Left ventricle myocardium inferior (tissue), 1 donor: ENCODE results near the gene SLC38A3. TPM values are rescaled to one million over a fixed set of nuclear protein-coding genes. Genes with fewer than 3 reads are reported as not detected.

Source experiments
- DNase-seq: peaks from one replicate; pipeline ENCODE4 v3.0.0-alpha.2; 2020
- H3K27ac ChIP-seq: fragments of 200-600 bp; replicated peaks from 2 replicates; pipeline ENCODE4 v1.8.0; 2021
- H3K27me3 ChIP-seq: fragments of 200-600 bp; 2 replicates; pipeline ENCODE4 v1.8.0; 2021; ENCODE audit warnings: low read depth
- H3K36me3 ChIP-seq: fragments of 200-600 bp; 2 replicates; pipeline ENCODE4 v1.8.0; 2021
- H3K4me1 ChIP-seq: fragments of 200-600 bp; 2 replicates; pipeline ENCODE4 v1.8.0; 2021
- H3K4me3 ChIP-seq: fragments of 200-600 bp; 2 replicates; pipeline ENCODE4 v1.8.0; 2021; ENCODE audit warnings: mild to moderate bottlenecking, moderate library complexity
- H3K9me3 ChIP-seq: fragments of 200-600 bp; replicated peaks from 2 replicates; pipeline ENCODE4 v1.8.0; 2021
- CTCF ChIP-seq: fragments of 200-600 bp; IDR thresholded peaks from 2 replicates; pipeline ENCODE4 v1.8.0; 2021; ENCODE audit warnings: antibody characterized with exemption, mild to moderate bottlenecking, borderline replicate concordance
- intact Hi-C: fragments of 100-400 bp; cut with micrococcal nuclease; formaldehyde crosslinking; loops from one replicate; pipeline ENCODE4 v1.11.0; 2022
- total RNA-seq: library from RNA; stranded (reverse); fragmentation: NEBNext Ultra II Directional; extraction: Animal tissue kit (Norgen Biotek cat#: 25700); gene quantifications from one replicate; pipeline ENCODE4 v1.2.1, GENCODE V29; 2021
- donor health status: DM: no; HTN: yes; CAD: no; lungs with severe emphysema.

SLC38A3 gene
- total RNA-seq, 1 donor from 2014 or later, result 10.4 TPM

- Histone ChIP-seq H3K27me3 (no peaks in the 10 kb centered on the region), H3K27ac (peak overlapping the region; percentile 99), H3K4me3 (no peak overlapping the region), H3K36me3 (peaks cover 52% of the 10 kb centered on the region), H3K4me1 (peaks cover 85% of the 10 kb centered on the region), H3K9me3 (peaks cover 6% of the 10 kb centered on the region)
- intact Hi-C loops, result no loop called here
- no peak for TF ChIP-seq CTCF
- DNase-seq, result no peak
These were observed 53.1 kb downstream of the SLC38A3 start for GRCh38 chr3:50258029-50258680.

DNA sequence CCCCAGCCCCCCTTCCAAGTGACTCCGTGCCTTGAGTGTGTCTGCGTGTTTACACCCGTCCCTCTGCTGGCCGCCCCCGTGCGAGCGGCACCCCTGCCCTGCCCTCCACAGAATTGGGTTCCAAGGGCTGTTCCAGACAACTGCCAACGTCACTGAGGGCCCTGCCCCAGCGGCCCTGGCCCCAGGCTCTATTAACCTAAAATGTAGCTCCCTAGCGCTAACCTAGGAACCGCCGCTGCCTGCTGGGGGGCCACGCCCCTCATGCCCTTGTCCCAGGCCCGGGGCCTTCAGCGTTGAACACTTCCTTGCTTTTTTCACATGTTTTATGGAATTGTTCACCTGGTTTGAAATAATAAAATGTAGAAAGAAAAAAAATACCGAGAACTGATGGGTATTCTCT, 53.9 kb downstream of the SLC38A3 start:
- peaks cover 81% of the 10 kb centered on the region for H3K4me1 ChIP-seq
- peaks cover 44% of the 10 kb centered on the region for H3K36me3 ChIP-seq
- no peak for TF ChIP-seq CTCF
- no peak overlapping the region for H3K4me3 ChIP-seq
- peaks cover 6% of the 10 kb centered on the region for H3K9me3 ChIP-seq
- intact Hi-C loops, result no loop called here
- no peak for DNase-seq
- H3K27me3 ChIP-seq, result no peaks in the 10 kb centered on the region
- H3K27ac ChIP-seq, result peak overlapping the region; percentile 99

DNA sequence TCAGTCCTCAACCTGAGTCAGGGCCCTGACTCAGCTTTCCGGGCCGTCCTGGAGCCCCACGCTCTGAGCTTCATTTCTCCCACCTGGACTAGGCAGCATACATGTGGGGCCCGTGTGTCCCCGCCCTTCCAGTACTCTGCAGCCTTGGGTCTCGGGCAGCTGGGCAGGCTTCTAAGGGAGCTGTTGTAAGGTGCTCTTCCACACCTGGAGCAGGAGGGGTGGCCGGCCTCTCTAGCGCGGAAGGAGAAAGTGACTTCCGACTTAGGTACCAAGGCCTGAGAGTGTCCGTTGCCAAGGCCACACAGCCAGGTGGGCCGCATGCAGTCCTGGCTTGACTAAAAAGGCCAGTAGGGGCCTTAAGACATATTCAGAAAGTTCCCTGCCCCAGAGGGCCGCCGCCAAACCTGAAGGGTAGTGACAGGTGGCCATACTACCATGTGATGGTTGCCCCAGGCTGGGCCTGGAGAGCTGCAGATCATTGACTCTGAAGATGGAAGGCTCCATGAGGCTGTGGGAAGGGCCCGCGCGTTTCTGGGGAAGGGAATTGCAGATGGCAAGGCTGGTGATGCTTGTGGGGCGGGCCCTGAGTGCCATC, 54.5 kb downstream of the SLC38A3 start:
- no peaks in the 10 kb centered on the region for H3K27me3 ChIP-seq
- no peak for DNase-seq
- H3K9me3 ChIP-seq, result peaks cover 6% of the 10 kb centered on the region
- H3K4me1 ChIP-seq, result peaks cover 81% of the 10 kb centered on the region
- H3K27ac ChIP-seq, result peak overlapping the region; percentile 99
- TF ChIP-seq CTCF, result no peak
- peaks cover 38% of the 10 kb centered on the region for H3K36me3 ChIP-seq
- peak overlapping the region; percentile 79 for H3K4me3 ChIP-seq
- intact Hi-C loops, result no loop called here

- peak; percentile 98 for TF ChIP-seq CTCF
- intact Hi-C loops, result no loop called here
- DNase-seq, result peak; percentile 95
- Histone ChIP-seq H3K36me3 (peaks cover 33% of the 10 kb centered on the region), H3K27me3 (no peaks in the 10 kb centered on the region), H3K4me3 (peak overlapping the region; percentile 79), H3K9me3 (peaks cover 6% of the 10 kb centered on the region), H3K4me1 (peaks cover 81% of the 10 kb centered on the region), H3K27ac (peak overlapping the region; percentile 99)
These were observed 55.2 kb downstream of the SLC38A3 start for GRCh38 chr3:50260027-50260941.

DNA sequence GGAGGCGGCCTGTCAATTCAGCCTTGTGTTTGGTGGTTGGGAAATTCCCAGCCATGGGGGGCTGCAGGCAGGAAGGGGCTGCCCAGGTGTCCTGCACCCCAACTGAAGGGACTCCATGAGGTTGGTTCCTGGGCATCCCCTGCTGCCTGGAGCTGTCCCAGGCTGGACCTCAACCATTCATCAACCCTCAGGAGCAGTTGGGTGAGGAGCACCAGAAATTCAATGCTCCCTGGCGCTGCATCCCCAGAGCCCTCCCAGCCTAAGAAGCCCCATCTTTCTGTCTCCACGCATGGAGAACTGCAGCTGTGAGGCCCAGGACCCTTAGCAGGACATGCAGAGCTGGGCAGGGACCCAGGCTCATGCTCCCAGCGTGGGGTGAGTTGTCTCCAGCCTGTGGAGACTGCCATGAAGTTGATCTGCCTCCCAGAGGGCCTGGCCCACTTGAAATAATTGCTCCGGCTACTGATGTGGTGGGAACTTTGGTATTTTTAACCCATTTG, 55.9 kb downstream of the SLC38A3 start:
- Histone ChIP-seq H3K4me1 (peaks cover 81% of the 10 kb centered on the region), H3K36me3 (peaks cover 26% of the 10 kb centered on the region), H3K9me3 (peaks cover 6% of the 10 kb centered on the region), H3K4me3 (peak overlapping the region; percentile 79), H3K27ac (peak overlapping the region; percentile 99), H3K27me3 (no peaks in the 10 kb centered on the region)
- intact Hi-C loops, result no loop called here
- no peak for TF ChIP-seq CTCF
- DNase-seq, result no peak
